Measurements from ENCODE around the gene TROAP. TPM values are rescaled to one million over a fixed set of nuclear protein-coding genes. Genes with fewer than 3 reads are reported as not detected.

TROAP gene
- total and polyA plus RNA-seq, 9 of the 15 experiments (the other 6 are each of a cell fraction or from before 2014, with no cell fraction given): 46.4 to 171 (median 59.8) TPM

- TF ChIP-seq ZNF263 (CRISPR knock-in tag; IDR thresholded peaks at IDR 0.05; ENCODE audit: borderline replicate concordance) (no peak), CTCFL (IDR thresholded peaks at IDR 0.05; ENCODE audit: borderline replicate concordance, insufficient read depth, low read depth, low read length, poor library complexity, severe bottlenecking) (peak; percentile 25), CEBPB (tag; IDR thresholded peaks at IDR 0.05) (no peak), TRIM28 (IDR thresholded peaks at IDR 0.05) (no peak), ZNF354B (CRISPR knock-in tag; IDR thresholded peaks at IDR 0.05) (no peak), TBP (optimal IDR thresholded peaks at IDR 0.05; ENCODE audit: low read depth, low read length) (no peak), ZNF695 (CRISPR knock-in tag; IDR thresholded peaks at IDR 0.05) (no peak), ZNF12 (CRISPR knock-in tag; IDR thresholded peaks at IDR 0.05) (0 out of 2 replicates have a peak, but pooled peaks have one; percentile 72), ATF1 (CRISPR knock-in tag; IDR thresholded peaks at IDR 0.05) (no peak), ATF1 (tag; IDR thresholded peaks at IDR 0.05) (0 out of 2 replicates have a peak, but pooled peaks have one; percentile 38), BMI1 (IDR thresholded peaks at IDR 0.05; ENCODE audit: low read length) (no peak), BRD9 (IDR thresholded peaks at IDR 0.05; ENCODE audit: low read depth, partially characterized antibody) (no peak), ARID1B (IDR thresholded peaks at IDR 0.05) (no peak), SPI1 (IDR thresholded peaks at IDR 0.05; ENCODE audit: borderline replicate concordance, low read depth, low read length) (no peak), CBX3 (IDR thresholded peaks at IDR 0.05; ENCODE audit: borderline replicate concordance in 1 of 2, low read length in 2 of 2) (no peak), L3MBTL2 (IDR thresholded peaks at IDR 0.05) (peak; percentile 89), ZNF766 (CRISPR knock-in tag; conservative IDR thresholded peaks at IDR 0.05) (no peak), ZNF316 (IDR thresholded peaks at IDR 0.05) (0 out of 2 replicates have a peak, but pooled peaks have one; percentile 1), KLF6 (CRISPR knock-in tag; IDR thresholded peaks at IDR 0.05; ENCODE audit: borderline replicate concordance) (no peak)
- TF ChIP-seq, protein P1, sequence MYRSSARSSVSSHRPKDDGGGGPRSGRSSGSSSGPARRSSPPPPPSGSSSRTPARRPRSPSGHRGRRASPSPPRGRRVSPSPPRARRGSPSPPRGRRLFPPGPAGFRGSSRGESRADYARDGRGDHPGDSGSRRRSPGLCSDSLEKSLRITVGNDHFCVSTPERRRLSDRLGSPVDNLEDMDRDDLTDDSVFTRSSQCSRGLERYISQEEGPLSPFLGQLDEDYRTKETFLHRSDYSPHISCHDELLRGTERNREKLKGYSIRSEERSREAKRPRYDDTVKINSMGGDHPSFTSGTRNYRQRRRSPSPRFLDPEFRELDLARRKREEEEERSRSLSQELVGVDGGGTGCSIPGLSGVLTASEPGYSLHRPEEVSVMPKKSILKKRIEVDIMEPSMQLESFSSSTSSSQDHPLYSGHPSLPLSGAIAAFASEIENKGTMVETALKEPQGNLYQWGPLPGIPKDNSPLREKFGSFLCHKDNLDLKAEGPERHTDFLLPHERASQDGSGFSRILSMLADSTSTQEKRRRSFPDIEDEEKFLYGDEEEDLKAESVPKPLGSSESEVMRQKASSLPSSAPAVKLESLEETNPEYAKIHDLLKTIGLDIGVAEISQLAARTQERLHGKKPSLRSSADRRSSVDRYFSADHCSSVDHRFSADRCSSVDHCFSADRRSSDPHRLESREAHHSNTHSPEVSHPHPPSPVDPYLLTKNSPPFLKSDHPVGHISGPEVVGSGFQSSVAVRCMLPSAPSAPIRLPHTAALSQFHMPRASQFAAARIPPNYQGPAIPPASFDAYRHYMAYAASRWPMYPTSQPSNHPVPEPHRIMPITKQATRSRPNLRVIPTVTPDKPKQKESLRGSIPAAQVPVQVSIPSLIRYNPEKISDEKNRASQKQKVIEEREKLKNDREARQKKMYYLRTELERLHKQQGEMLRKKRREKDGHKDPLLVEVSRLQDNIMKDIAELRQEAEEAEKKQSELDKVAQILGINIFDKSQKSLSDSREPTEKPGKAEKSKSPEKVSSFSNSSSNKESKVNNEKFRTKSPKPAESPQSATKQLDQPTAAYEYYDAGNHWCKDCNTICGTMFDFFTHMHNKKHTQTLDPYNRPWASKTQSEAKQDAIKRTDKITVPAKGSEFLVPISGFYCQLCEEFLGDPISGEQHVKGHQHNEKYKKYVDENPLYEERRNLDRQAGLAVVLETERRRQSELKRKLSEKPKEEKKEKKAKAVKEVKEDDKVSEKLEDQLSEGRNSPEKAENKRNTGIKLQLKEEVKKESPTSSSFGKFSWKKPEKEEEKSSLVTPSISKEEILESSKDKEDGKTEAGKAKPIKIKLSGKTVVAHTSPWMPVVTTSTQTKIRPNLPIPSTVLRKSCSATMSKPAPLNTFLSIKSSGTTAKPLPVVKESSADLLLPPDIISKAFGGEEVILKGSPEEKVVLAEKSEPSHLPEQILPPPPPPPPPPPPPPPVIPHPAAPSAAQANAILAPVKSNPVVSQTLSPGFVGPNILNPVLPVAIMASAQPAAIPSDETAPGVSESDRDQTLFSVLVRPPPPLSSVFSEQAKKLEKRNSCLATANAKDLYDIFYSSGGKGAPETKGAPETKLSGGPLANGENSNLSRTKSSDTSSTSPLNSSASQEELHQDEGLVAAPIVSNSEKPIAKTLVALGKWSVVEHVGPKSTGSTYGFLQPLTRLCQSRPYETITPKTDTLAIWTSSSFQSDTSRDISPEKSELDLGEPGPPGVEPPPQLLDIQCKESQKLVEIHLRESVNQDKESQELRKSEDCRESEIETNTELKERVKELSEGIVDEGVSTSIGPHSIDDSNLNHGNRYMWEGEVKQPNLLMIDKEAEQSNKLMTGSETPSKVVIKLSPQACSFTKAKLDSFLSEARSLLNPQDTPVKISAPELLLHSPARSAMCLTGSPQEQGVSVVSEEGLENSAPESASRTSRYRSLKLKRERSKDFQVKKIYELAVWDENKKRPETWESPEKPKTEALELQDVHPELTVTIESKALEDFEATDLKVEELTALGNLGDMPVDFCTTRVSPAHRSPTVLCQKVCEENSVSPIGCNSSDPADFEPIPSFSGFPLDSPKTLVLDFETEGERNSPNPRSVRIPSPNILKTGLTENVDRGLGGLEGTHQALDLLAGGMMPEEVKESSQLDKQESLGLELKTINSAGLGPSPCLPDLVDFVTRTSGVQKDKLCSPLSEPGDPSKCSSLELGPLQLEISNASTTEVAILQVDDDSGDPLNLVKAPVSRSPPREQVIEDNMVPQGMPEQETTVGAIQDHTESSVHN (IDR thresholded peaks at IDR 0.05; ENCODE audit: borderline replicate concordance in 1 of 2, low read depth in 1 of 2): no peak
Measured at GRCh38 chr12:49296836-49297694, 26.0 kb upstream of the TROAP start (continued).

All from K562 (cell line).